GM13976 (cell line): ENCODE measurements around the gene PLA2G2F.

ENCODE experiments used
- DNase-seq: peaks from one replicate; pipeline ENCODE4 v3.0.0; 2012; ENCODE audit warnings: low spot score
- CTCF ChIP-seq: IDR thresholded peaks from 2 replicates; pipeline ENCODE4 v1.5.1; 2012; ENCODE audit warnings: borderline replicate concordance, mild to moderate bottlenecking; ENCODE audit not compliant: insufficient read depth; ENCODE audit errors: extremely low read depth, missing control alignments, control extremely low read depth
- in situ Hi-C: fragments of 300-500 bp; cut with MboI; formaldehyde crosslinking; loops from one replicate; pipeline ENCODE4 v1.12.0; 2022; ENCODE audit warnings: low sequenced_read_pairs, mixed read lengths, inconsistent platforms; ENCODE audit not compliant: unreplicated experiment

Gene PLA2G2F

GRCh38 chr1:20183616-20184271 lies 44.6 kb downstream of the PLA2G2F start:
- in situ Hi-C loops: no loop called here
- no peak for DNase-seq
- no peak for TF ChIP-seq CTCF

- TF ChIP-seq CTCF: no peak
- DNase-seq: no peak
- in situ Hi-C loops: no loop called here
These were observed 45.4 kb downstream of the PLA2G2F start for GRCh38 chr1:20184481-20184900.

GRCh38 chr1:20184997-20185833 lies 46.1 kb downstream of the PLA2G2F start:
- DNase-seq: peak; percentile 69
- no peak for TF ChIP-seq CTCF
- in situ Hi-C loops: no loop called here

- in situ Hi-C loops: no loop called here
- peak; percentile 73 for DNase-seq
These were observed 47.0 kb downstream of the PLA2G2F start, which contains the start of the genes PLA2G2C and UBXN10 for GRCh38 chr1:20185834-20186782. TSS of gene PLA2G2C (minus strand) at chr1:20186518. CDS start at chr1:20177363, 9,155 bp downstream. TSS of gene UBXN10 (plus strand) at chr1:20186096. CDS start at chr1:20190562, 4,466 bp downstream.

GRCh38 chr1:20187103-20187812 lies 48.1 kb downstream of the PLA2G2F start:
- in situ Hi-C loops: no loop called here
- TF ChIP-seq CTCF: no peak
- DNase-seq: no peak

More at GRCh38 chr1:20185834-20186782, 47.0 kb downstream of the PLA2G2F start, which contains the start of the genes PLA2G2C and UBXN10:
- TF ChIP-seq CTCF: no peak
